CD14-positive monocyte (primary cell): ENCODE measurements around the gene CSH2. TPM values are rescaled to one million over a fixed set of nuclear protein-coding genes. Genes with fewer than 3 reads are reported as not detected.

Experiments used
- DNase-seq, 3 donors: peaks; one replicate each; pipeline ENCODE4 v3.0.0-alpha.2; 2011 to 2022
- H2AFZ ChIP-seq: 2 replicates; pipeline ENCODE4 v1.6.0; 2012; ENCODE audit warnings: mild to moderate bottlenecking, low read depth, low read length, inconsistent platforms; ENCODE audit not compliant: insufficient read depth, poor library complexity, severe bottlenecking
- H3K27ac ChIP-seq, 2 donors: 1 replicate in 1 of 2; 2 replicates in 1 of 2; pipeline ENCODE4 v1.5.1; 2012 to 2013; ENCODE audit warnings: low read length in 2 of 2, control low read depth in 1 of 2, inconsistent platforms in 1 of 2, low read depth in 1 of 2, mild to moderate bottlenecking in 1 of 2
- H3K27me3 ChIP-seq, 2 donors: one replicate each; pipeline versions ENCODE4 v1.6.0 to v1.6.1; 2011 to 2013; ENCODE audit warnings: low read length in 2 of 2; ENCODE audit not compliant: control insufficient read depth in 2 of 2, insufficient read depth in 2 of 2
- H3K36me3 ChIP-seq, 2 donors: replicated peaks in 1 of 2; 1 replicate in 1 of 2; 2 replicates in 1 of 2; pipeline versions ENCODE4 v1.5.1 to v1.6.1; 2012 to 2013; ENCODE audit warnings: low read length in 2 of 2, control low read depth in 1 of 2, inconsistent platforms in 1 of 2, mild to moderate bottlenecking in 1 of 2; ENCODE audit not compliant: insufficient read depth in 2 of 2, control insufficient read depth in 1 of 2
- H3K4me1 ChIP-seq, 2 donors: 1 replicate in 1 of 2; 2 replicates in 1 of 2; pipeline versions ENCODE4 v1.5.1 to v1.6.1; 2012 to 2013; ENCODE audit warnings: low read length in 2 of 2, control low read depth in 1 of 2, inconsistent platforms in 1 of 2, mild to moderate bottlenecking in 1 of 2, moderate library complexity in 1 of 2; ENCODE audit not compliant: insufficient read depth in 2 of 2, control insufficient read depth in 1 of 2
- H3K4me2 ChIP-seq: replicated peaks from 2 replicates; pipeline ENCODE3; 2012; ENCODE audit warnings: low read length, moderate library complexity, mild to moderate bottlenecking; ENCODE audit not compliant: poor library complexity, severe bottlenecking; ENCODE audit errors: extremely low read depth
- H3K4me3 ChIP-seq, 3 experiments: fragments of 200-600 bp in 1 of 3; sonication (generic) in 1 of 3; replicated peaks in 1 of 3; 1 replicate in 2 of 3; 2 replicates in 1 of 3; pipeline ENCODE4 v1.5.1; 2011 to 2013; ENCODE audit warnings: low read length in 3 of 3, mild to moderate bottlenecking in 3 of 3, control low read depth in 2 of 3, low read depth in 2 of 3, inconsistent platforms in 1 of 3, moderate library complexity in 1 of 3
- H3K79me2 ChIP-seq: 2 replicates; pipeline ENCODE4 v1.6.0; 2012; ENCODE audit warnings: mild to moderate bottlenecking, control low read depth, inconsistent platforms, low read length, moderate library complexity; ENCODE audit not compliant: insufficient read depth
- H3K9ac ChIP-seq: 2 replicates; pipeline ENCODE4 v1.6.0; 2017; ENCODE audit warnings: low read length, mild to moderate bottlenecking; ENCODE audit not compliant: insufficient read depth, poor library complexity, severe bottlenecking
- H3K9me3 ChIP-seq, 2 donors: replicated peaks in 1 of 2; 1 replicate in 1 of 2; 2 replicates in 1 of 2; pipeline versions ENCODE4 v1.5.1 to v1.6.1; 2012 to 2013; ENCODE audit warnings: low read length in 2 of 2, control low read depth in 1 of 2; ENCODE audit not compliant: control insufficient read depth in 1 of 2, insufficient read depth in 1 of 2
- H4K20me1 ChIP-seq: 2 replicates; pipeline ENCODE4 v1.6.0; 2012; ENCODE audit warnings: mild to moderate bottlenecking, low read length, control low read depth, moderate library complexity; ENCODE audit not compliant: insufficient read depth
- H3K27ac Mint-ChIP-seq, 7 donors: one replicate each; pipeline ENCODE4 v1.8.0; 2020; ENCODE audit warnings: mild to moderate bottlenecking in 7 of 7, mixed read lengths in 7 of 7, moderate library complexity in 6 of 7, inconsistent platforms in 2 of 7
- H3K27me3 Mint-ChIP-seq, 3 donors: one replicate each; pipeline ENCODE4 v1.8.0; 2021 to 2022; ENCODE audit warnings: low read depth in 3 of 3, mild to moderate bottlenecking in 3 of 3, mixed read lengths in 3 of 3, moderate library complexity in 3 of 3, inconsistent platforms in 1 of 3
- H3K36me3 Mint-ChIP-seq, 2 donors: one replicate each; pipeline ENCODE4 v1.8.0; 2020; ENCODE audit warnings: mixed read lengths in 2 of 2, inconsistent platforms in 1 of 2, mild to moderate bottlenecking in 1 of 2
- H3K4me1 Mint-ChIP-seq: one replicate; pipeline ENCODE4 v1.8.0; 2020; ENCODE audit warnings: mild to moderate bottlenecking, mixed read lengths
- H3K4me3 Mint-ChIP-seq, 2 donors: one replicate each; pipeline ENCODE4 v1.8.0; 2020; ENCODE audit warnings: mild to moderate bottlenecking in 2 of 2, mixed read lengths in 2 of 2, moderate library complexity in 1 of 2
- H3K9me3 Mint-ChIP-seq, 7 donors: one replicate each; pipeline ENCODE4 v1.8.0; 2020 to 2022; ENCODE audit warnings: mixed read lengths in 7 of 7, mild to moderate bottlenecking in 6 of 7, moderate library complexity in 6 of 7, inconsistent platforms in 2 of 7
- WGBS: methylation state at CpG from one replicate; pipeline ENCODE4 v1.1.5; 2013; ENCODE audit warnings: missing lambda C conversion rate; ENCODE audit not compliant: insufficient coverage; 5-methylcytosine and 5-hydroxymethylcytosine counted together
- intact Hi-C, 2 donors: fragments of 100-400 bp; cut with micrococcal nuclease; formaldehyde crosslinking; loops; one replicate each; pipeline versions ENCODE4 v1.15.0 to v1.15.1; 2023
- polyA plus RNA-seq, 3 donors: library from polyadenylated mRNA; depleted of rRNA in 1 of 3; unstranded in 2 of 3; stranded (reverse) in 1 of 3; fragments of 300-500 nt in 2 of 3; fragments of >200 nt in 1 of 3; fragmentation: Illumina TruSeq in 2 of 3; gene quantifications; 1 replicate in 2 of 3; 2 replicates in 1 of 3; pipeline ENCODE4 v1.2.3, GENCODE V29; 2012 to 2021
- TF ChIP-seq, protein P1 (sequence below): fragments of 200-600 bp; IDR thresholded peaks from one replicate; pipeline ENCODE4 v1.8.0; 2022; ENCODE audit warnings: antibody characterized with exemption, mild to moderate bottlenecking

Gene CSH2
- polyA plus RNA-seq, 3 donors, result not detected

DNA sequence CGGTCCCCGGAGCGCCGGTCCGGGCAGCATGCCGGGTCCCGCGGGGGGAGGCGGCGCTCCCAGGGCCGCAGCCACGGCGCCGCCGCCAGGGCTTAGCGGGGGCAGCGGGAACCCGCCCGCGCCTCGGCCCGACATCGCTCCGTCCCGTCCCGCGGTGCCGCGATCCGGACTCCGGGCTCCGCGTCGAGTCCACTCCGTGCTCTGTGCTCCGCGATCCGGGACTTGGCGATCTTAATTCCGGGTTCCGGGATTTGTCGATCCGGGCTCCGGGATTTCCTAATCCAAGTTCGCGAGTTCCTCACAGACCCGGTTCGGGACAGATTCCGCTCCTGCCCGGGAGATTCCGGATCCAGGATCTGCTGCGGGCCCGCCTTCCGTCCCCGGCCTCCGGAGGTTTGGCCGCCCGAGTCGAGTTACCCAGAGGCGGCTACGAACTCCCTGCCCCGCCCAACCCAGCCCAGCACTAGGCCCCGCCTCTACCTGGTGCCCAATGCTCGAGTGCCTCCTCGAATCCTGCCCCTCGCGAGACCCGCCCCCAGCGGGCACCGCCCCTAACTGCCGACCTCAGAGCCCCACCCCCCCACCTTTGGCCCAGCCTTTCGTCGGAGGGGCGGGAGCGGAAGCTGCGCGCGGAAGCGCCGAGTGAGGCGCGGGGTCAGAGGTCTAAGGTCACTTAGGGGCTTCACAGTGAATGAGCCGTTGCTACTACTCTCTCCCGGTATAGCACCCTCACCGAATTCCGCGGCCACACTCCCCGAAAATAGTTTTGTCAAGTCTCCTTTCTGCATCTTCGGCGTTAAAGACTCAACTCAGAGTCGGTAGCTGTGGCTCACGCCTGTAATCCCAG is 30.7 kb downstream of the CSH2 start, which contains the start of gene SMARCD2:
SMARCD2 (minus strand) TSS at position 146 of the 847 bp plus-strand sequence; CDS start at position 135, 11 bp downstream.
- H3K27ac Mint-ChIP-seq, result peak within 1 kb of the TSS; percentile 92 to 98 (median 96)
- peaks cover 0 to 2% (median 0%) of the 10 kb centered on the region in 7 donors for H3K9me3 Mint-ChIP-seq
- H3K9ac ChIP-seq, result peak within 1 kb of the TSS; percentile 80
- H3K4me1 ChIP-seq, result peaks cover 46 to 51% of the 10 kb centered on the region in 2 donors
- WGBS, result under 1% methylated on average over 86 of the region's 92 CpGs
- H3K27ac ChIP-seq, result peak within 1 kb of the TSS; percentile 84 to 85
- peaks cover 46% of the 10 kb centered on the region for H3K79me2 ChIP-seq
- H3K4me2 ChIP-seq, result peak within 1 kb of the TSS; percentile 99
- no peaks in the 10 kb centered on the region for H3K27me3 ChIP-seq
- intact Hi-C loops, result loop anchor here (2.0 to 5.0 kb wide), 6 partner anchors 16 to 220 kb away; partner anchors contain the start of genes CCDC47 (in 1 of the 2), DDX42 (in 1 of the 2), FTSJ3 (in 1 of the 2) and LIMD2 (in 1 of the 2)
- peaks cover 44% of the 10 kb centered on the region for H4K20me1 ChIP-seq
- TF ChIP-seq, protein P1, sequence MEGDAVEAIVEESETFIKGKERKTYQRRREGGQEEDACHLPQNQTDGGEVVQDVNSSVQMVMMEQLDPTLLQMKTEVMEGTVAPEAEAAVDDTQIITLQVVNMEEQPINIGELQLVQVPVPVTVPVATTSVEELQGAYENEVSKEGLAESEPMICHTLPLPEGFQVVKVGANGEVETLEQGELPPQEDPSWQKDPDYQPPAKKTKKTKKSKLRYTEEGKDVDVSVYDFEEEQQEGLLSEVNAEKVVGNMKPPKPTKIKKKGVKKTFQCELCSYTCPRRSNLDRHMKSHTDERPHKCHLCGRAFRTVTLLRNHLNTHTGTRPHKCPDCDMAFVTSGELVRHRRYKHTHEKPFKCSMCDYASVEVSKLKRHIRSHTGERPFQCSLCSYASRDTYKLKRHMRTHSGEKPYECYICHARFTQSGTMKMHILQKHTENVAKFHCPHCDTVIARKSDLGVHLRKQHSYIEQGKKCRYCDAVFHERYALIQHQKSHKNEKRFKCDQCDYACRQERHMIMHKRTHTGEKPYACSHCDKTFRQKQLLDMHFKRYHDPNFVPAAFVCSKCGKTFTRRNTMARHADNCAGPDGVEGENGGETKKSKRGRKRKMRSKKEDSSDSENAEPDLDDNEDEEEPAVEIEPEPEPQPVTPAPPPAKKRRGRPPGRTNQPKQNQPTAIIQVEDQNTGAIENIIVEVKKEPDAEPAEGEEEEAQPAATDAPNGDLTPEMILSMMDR, result no peak
- peak; percentile 94 to 99 (median 98) for DNase-seq
- peak within 1 kb of the TSS; percentile 74 for H2AFZ ChIP-seq
- peaks cover 46% of the 10 kb centered on the region for H3K4me1 Mint-ChIP-seq
- H3K36me3 ChIP-seq, result peaks cover 0 to 2% of the 10 kb centered on the region in 2 donors
- H3K4me3 ChIP-seq, result peak within 1 kb of the TSS; percentile 57 to 98 (median 92)
- H3K9me3 ChIP-seq, result no peaks in the 10 kb centered on the region
- H3K4me3 Mint-ChIP-seq, result peak within 1 kb of the TSS; percentile 98
- peaks cover 0 to 3% (median 1%) of the 10 kb centered on the region in 3 donors for H3K27me3 Mint-ChIP-seq
- H3K36me3 Mint-ChIP-seq, result peaks cover 0 to 6% of the 10 kb centered on the region in 2 donors

DNA sequence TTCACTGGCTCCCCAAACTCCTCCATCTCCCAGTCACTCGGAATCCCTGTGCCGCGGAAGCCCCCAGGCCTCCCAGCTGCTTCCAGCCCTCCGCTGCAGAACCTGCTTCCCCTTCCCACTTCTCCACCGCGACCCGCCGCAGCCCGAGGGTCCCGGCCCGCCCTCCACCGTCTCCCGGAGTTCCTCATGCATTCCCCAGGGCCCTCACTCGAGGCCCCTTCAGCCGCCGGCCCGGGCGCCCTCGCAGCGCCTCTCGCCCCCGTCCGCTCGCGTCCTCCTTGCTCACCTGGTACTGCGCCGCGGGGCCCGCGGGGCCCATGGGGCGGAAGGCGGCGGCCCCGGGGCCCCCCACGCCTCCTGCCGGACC is 31.3 kb downstream of the CSH2 start:
- H3K79me2 ChIP-seq, result peaks cover 52% of the 10 kb centered on the region
- H3K4me3 Mint-ChIP-seq, result peak overlapping the region; percentile 98
- intact Hi-C loops, result loop anchor here (2.0 to 5.0 kb wide), 6 partner anchors 15 to 220 kb away; partner anchors contain the start of genes CCDC47 (in 1 of the 2), DDX42 (in 1 of the 2), FTSJ3 (in 1 of the 2) and LIMD2 (in 1 of the 2)
- TF ChIP-seq, protein P1, result no peak
- WGBS, result 0% methylated on average over 36 of the region's 36 CpGs
- H3K9ac ChIP-seq, result peak overlapping the region; percentile 80
- H3K9me3 ChIP-seq, result no peaks in the 10 kb centered on the region
- no peaks in the 10 kb centered on the region for H3K27me3 ChIP-seq
- peaks cover 46 to 51% of the 10 kb centered on the region in 2 donors for H3K4me1 ChIP-seq
- H3K36me3 ChIP-seq, result peaks cover 4 to 8% of the 10 kb centered on the region in 2 donors
- H3K27ac Mint-ChIP-seq, result peak overlapping the region; percentile 85 to 96 (median 93)
- H3K27ac ChIP-seq, result peak overlapping the region; percentile 69 to 85
- H3K4me1 Mint-ChIP-seq, result peaks cover 46% of the 10 kb centered on the region
- peaks cover 0 to 3% (median 1%) of the 10 kb centered on the region in 3 donors for H3K27me3 Mint-ChIP-seq
- peaks cover 50% of the 10 kb centered on the region for H4K20me1 ChIP-seq
- peak overlapping the region; percentile 48 to 98 (median 92) for H3K4me3 ChIP-seq
- peaks cover 1 to 7% of the 10 kb centered on the region in 2 donors for H3K36me3 Mint-ChIP-seq
- H3K9me3 Mint-ChIP-seq, result no peaks in the 10 kb centered on the region
- H2AFZ ChIP-seq, result peak overlapping the region; percentile 74
- peak in 2 of 3 donors; percentile 8 to 34 for DNase-seq
- peak overlapping the region; percentile 99 for H3K4me2 ChIP-seq
